GM12864 (cell line): ENCODE measurements around the gene ZFP91.

ENCODE experiments used
- DNase-seq: peaks from one replicate; pipeline ENCODE4 v3.0.0-alpha.2; 2011; ENCODE audit warnings: low read depth
- H3K4me3 ChIP-seq: 2 replicates; pipeline ENCODE4 v1.5.1; 2011; ENCODE audit warnings: mild to moderate bottlenecking, low read depth, low read length, control low read depth
- TF ChIP-seq, protein P1 (sequence below): IDR thresholded peaks from 2 replicates; pipeline ENCODE4 v1.5.1; 2011; ENCODE audit warnings: low read depth, mild to moderate bottlenecking, moderate library complexity, low read length, control low read depth, inconsistent platforms; ENCODE audit errors: missing control alignments

The ZFP91 gene

DNA sequence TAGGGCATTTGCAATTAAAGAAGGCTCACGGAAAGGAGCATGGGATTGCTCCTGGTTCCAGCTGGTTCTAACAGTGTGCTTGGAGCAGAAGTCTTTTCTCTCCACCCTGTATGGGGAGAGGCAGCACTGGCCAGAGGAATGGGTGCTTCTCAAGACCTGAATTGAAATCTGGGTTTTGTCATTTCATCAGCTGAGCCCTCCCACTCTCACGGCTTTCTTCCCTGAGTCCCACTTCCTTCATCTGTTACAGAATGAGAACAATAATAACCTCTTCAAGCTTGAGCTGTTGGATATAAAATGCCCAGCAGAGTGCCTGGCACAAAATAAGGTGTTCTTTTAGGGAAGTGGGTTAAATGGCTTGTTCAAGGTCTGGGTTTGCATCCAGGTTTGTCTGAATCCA lies 60.8 kb downstream of the ZFP91 start:
- DNase-seq, result no peak
- TF ChIP-seq, protein P1, sequence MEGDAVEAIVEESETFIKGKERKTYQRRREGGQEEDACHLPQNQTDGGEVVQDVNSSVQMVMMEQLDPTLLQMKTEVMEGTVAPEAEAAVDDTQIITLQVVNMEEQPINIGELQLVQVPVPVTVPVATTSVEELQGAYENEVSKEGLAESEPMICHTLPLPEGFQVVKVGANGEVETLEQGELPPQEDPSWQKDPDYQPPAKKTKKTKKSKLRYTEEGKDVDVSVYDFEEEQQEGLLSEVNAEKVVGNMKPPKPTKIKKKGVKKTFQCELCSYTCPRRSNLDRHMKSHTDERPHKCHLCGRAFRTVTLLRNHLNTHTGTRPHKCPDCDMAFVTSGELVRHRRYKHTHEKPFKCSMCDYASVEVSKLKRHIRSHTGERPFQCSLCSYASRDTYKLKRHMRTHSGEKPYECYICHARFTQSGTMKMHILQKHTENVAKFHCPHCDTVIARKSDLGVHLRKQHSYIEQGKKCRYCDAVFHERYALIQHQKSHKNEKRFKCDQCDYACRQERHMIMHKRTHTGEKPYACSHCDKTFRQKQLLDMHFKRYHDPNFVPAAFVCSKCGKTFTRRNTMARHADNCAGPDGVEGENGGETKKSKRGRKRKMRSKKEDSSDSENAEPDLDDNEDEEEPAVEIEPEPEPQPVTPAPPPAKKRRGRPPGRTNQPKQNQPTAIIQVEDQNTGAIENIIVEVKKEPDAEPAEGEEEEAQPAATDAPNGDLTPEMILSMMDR, result no peak
- H3K4me3 ChIP-seq, result no peak overlapping the region

DNA sequence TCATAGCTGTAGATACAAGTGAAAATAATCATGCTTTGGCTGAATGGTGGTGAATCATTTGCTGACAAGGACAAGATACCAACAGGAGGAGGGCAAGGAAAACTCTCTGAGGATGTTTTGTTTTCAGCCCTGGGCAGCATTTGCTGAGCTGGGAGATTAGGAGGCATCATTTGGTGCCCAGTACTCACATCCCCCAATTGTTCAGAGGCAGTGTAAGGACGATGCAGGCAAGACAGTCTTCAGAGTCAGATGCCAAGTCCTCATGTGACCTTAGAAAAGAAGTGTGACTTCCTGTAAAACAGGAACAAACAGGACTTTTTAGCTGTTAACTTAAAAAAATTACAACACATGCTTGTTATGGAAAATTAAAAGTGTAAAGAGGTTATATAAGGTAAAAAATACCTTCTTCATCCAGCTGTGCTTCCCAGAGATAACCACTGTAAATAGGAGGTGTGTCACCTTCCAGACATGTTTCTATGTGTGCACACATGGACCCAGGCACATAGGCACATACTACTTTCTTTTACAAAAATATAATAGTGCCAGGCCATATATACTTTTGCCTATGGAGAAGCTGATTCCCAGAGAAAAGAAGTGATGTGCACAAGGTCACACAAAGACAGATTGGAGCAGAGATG lies 61.6 kb downstream of the ZFP91 start:
- H3K4me3 ChIP-seq, result no peak overlapping the region
- DNase-seq, result no peak
- TF ChIP-seq, protein P1, result no peak

DNA sequence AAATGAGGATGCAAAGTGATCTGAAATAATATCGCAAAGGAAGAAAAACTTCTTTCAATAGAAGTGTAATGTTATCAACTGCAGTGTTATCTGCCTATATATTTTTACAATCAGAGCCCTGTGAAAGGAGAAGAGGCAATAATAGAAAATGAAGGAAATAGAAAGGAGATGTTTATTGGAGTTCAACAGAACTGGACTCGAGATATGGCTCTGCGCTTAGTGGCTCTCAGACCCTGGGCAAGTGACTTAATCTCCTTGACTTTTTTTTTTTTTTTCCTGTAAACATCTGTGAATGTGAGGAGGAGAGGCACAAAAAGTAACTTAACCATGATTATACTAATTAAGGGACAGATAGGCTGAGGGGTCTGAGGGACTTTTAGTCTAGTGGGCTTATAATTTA lies 62.5 kb downstream of the ZFP91 start:
- no peak for DNase-seq
- TF ChIP-seq, protein P1, result no peak
- H3K4me3 ChIP-seq, result no peak overlapping the region

DNA sequence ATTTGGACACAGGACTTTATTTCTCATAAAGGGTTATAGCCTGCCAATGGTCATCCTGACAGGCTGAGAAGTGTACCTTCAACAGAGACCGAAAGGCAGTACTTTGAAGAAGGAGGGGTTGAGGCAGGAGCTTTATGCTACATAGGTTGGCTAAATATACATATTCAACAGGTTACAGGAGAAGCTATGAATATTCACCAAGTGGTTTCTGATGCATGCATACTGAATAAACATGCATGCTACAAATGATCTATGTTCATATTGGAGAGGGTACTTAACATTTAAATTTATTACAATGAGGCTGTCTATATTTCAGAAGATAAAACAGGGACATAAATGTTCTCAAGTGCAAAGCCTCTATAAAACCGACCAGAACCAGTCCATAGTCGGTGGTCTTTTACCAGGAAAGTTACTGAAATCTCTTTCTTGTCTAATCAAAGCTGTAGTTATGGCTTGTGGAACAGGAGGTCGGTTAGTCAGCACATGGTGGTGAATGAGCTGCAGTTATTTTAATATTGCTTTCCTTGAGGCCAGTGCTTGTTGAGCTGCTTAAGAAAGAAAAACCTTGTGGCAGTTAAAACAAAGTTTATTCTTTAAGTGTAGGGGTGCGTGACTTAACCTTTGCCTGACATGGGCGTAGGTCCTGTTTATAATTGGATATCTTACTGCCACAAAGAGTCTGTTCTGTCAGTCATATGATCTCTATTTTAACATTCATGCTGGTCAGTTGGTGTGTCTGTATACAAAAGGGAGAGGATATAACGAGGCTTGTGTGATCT lies 63.1 kb downstream of the ZFP91 start:
- no peak overlapping the region for H3K4me3 ChIP-seq
- TF ChIP-seq, protein P1, result no peak
- DNase-seq, result no peak

DNA sequence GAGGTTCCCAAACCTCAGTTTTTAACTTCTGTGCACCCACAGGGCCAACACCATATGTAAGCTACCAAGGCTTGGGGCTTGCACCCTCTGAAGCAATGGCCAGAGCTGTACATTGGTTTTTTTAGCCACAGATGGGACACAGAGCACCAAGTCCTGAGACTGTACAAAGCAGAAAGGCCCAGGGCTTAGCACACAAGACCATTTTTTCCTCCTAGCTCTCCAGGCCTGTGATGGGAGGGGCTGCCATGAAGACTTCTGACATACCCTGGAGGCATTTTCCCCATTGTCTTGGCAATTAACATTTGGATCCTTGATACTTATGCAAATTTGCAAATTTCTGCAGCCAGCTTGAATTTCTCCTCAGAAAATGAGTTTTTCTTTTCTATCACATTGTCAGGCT lies 67.0 kb downstream of the ZFP91 start:
- H3K4me3 ChIP-seq, result no peak overlapping the region
- no peak for DNase-seq
- TF ChIP-seq, protein P1, result no peak

DNA sequence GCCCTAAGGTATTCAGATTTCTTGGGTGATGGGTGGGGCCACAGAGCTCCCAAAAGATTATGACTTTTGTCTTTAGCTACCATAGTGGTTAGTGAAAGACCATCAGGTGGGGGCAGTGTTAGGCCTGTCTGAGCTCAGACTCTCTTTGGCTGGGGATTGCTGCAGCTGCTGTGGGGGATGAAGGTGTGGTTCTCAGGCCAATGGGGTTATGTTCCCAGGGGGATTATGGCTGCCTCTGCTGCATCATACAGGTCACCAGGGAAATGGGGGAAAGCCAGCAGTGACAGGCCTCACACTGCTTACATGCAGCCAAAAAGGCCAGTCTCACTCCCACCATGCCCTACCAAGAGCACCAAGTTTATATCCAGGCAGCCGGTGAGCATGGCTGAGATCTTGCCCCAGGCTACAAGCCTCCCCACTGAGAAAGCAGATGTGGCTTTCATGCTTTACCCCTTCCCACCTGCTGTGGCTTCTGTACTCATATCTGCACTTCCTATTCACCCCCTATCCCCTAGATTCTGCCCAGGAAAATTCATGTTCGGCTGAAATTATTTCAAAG lies 68.4 kb downstream of the ZFP91 start:
- TF ChIP-seq, protein P1, result peak; percentile 2
- H3K4me3 ChIP-seq, result no peak overlapping the region
- peak; percentile 15 for DNase-seq

DNA sequence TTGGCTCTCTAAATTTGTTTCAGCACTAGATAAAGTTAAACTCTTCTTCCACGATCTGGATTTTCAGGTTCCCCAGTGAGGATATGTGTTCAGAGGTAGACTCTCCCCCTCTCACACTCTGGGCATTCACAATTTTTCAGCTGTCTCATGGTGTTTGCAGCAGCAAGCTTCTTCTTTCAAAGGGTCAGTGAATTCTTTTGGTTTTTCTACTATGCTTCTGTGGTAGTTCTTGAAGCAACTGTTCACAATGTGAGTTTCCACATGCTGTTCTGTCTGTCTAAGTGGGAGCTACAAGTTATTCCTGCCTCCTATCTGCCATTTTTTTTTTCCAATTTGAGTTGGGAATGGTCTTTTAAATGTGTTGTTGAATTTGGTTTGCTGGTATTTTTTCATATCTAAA lies 69.0 kb downstream of the ZFP91 start:
- DNase-seq, result no peak
- H3K4me3 ChIP-seq, result no peak overlapping the region
- TF ChIP-seq, protein P1, result no peak
